Measurements from ENCODE around the gene ZNF444.

ZNF444 gene

GRCh38 chr19:56119582-56119978 lies 21.5 kb upstream of the ZNF444 start:
- Histone ChIP-seq H3K9ac (ENCODE audit: insufficient read length, low read depth) (peak overlapping the region; percentile 83), H3K9me3 (ENCODE audit: insufficient read depth, low read length) (no peaks in the 10 kb centered on the region), H3K4me3 (ENCODE audit: insufficient read length, low read depth) (peak overlapping the region; percentile 75), H3K36me3 (ENCODE audit: insufficient read depth, insufficient read length, low read length) (peaks cover 45% of the 10 kb centered on the region), H3K4me1 (ENCODE audit: insufficient read depth, insufficient read length) (peaks cover 20% of the 10 kb centered on the region), H3K27me3 (ENCODE audit: insufficient read depth, insufficient read length) (no peaks in the 10 kb centered on the region)
- DNase-seq (ENCODE audit: low read depth, low spot score) = no peak
- TF ChIP-seq YY1 (IDR thresholded peaks at IDR 0.05; ENCODE audit: insufficient read depth, insufficient read length) = no peak
- TF ChIP-seq SUZ12 (IDR thresholded peaks at IDR 0.05; ENCODE audit: extremely low read depth, insufficient read depth, insufficient read length) = no peak
- TF ChIP-seq ZNF274 (IDR thresholded peaks at IDR 0.05; ENCODE audit: low read depth, low read length) = no peak

- peak overlapping the region; percentile 75 for H3K4me3 ChIP-seq (ENCODE audit: insufficient read length, low read depth)
Observed at GRCh38 chr19:56120002-56120370, 21.1 kb upstream of the ZNF444 start.

GRCh38 chr19:56120371-56121179 lies 20.5 kb upstream of the ZNF444 start:
- Histone ChIP-seq H3K27me3 (ENCODE audit: insufficient read depth, insufficient read length) (no peaks in the 10 kb centered on the region), H3K9ac (ENCODE audit: insufficient read length, low read depth) (peak overlapping the region; percentile 83), H3K4me3 (ENCODE audit: insufficient read length, low read depth) (peak overlapping the region; percentile 75), H3K9me3 (ENCODE audit: insufficient read depth, low read length) (no peaks in the 10 kb centered on the region), H3K4me1 (ENCODE audit: insufficient read depth, insufficient read length) (peaks cover 16% of the 10 kb centered on the region), H3K36me3 (ENCODE audit: insufficient read depth, insufficient read length, low read length) (peaks cover 38% of the 10 kb centered on the region)
- no peak for TF ChIP-seq SUZ12 (IDR thresholded peaks at IDR 0.05; ENCODE audit: extremely low read depth, insufficient read depth, insufficient read length)
- no peak for TF ChIP-seq ZNF274 (IDR thresholded peaks at IDR 0.05; ENCODE audit: low read depth, low read length)
- TF ChIP-seq YY1 (IDR thresholded peaks at IDR 0.05; ENCODE audit: insufficient read depth, insufficient read length) = no peak
- DNase-seq (ENCODE audit: low read depth, low spot score) = no peak

More at GRCh38 chr19:56120002-56120370, 21.1 kb upstream of the ZNF444 start:
- Histone ChIP-seq H3K27me3 (ENCODE audit: insufficient read depth, insufficient read length) (no peaks in the 10 kb centered on the region), H3K4me1 (ENCODE audit: insufficient read depth, insufficient read length) (peaks cover 17% of the 10 kb centered on the region), H3K36me3 (ENCODE audit: insufficient read depth, insufficient read length, low read length) (peaks cover 41% of the 10 kb centered on the region), H3K9ac (ENCODE audit: insufficient read length, low read depth) (peak overlapping the region; percentile 83), H3K9me3 (ENCODE audit: insufficient read depth, low read length) (no peaks in the 10 kb centered on the region)
- TF ChIP-seq YY1 (IDR thresholded peaks at IDR 0.05; ENCODE audit: insufficient read depth, insufficient read length) (no peak), ZNF274 (IDR thresholded peaks at IDR 0.05; ENCODE audit: low read depth, low read length) (no peak), SUZ12 (IDR thresholded peaks at IDR 0.05; ENCODE audit: extremely low read depth, insufficient read depth, insufficient read length) (no peak)
- DNase-seq (ENCODE audit: low read depth, low spot score) = no peak

GRCh38 chr19:56121180-56122167 lies 19.6 kb upstream of the ZNF444 start, which contains the start of gene ZNF787:
TSS of gene ZNF787 (minus strand) at chr19:56121295. CDS start at chr19:56103217, 18,078 bp downstream.
- Histone ChIP-seq H3K4me3 (ENCODE audit: insufficient read length, low read depth) (peak within 1 kb of the TSS; percentile 75), H3K9me3 (ENCODE audit: insufficient read depth, low read length) (no peaks in the 10 kb centered on the region), H3K9ac (ENCODE audit: insufficient read length, low read depth) (peak within 1 kb of the TSS; percentile 83), H3K4me1 (ENCODE audit: insufficient read depth, insufficient read length) (peaks cover 16% of the 10 kb centered on the region), H3K36me3 (ENCODE audit: insufficient read depth, insufficient read length, low read length) (peaks cover 35% of the 10 kb centered on the region), H3K27me3 (ENCODE audit: insufficient read depth, insufficient read length) (no peaks in the 10 kb centered on the region)
- TF ChIP-seq SUZ12 (IDR thresholded peaks at IDR 0.05; ENCODE audit: extremely low read depth, insufficient read depth, insufficient read length) (no peak), YY1 (IDR thresholded peaks at IDR 0.05; ENCODE audit: insufficient read depth, insufficient read length) (no peak)
- DNase-seq (ENCODE audit: low read depth, low spot score) = peak; percentile 93

GRCh38 chr19:56123266-56123891 lies 17.7 kb upstream of the ZNF444 start:
- Histone ChIP-seq H3K4me3 (ENCODE audit: insufficient read length, low read depth) (no peak overlapping the region), H3K9me3 (ENCODE audit: insufficient read depth, low read length) (no peaks in the 10 kb centered on the region), H3K36me3 (ENCODE audit: insufficient read depth, insufficient read length, low read length) (peaks cover 16% of the 10 kb centered on the region), H3K9ac (ENCODE audit: insufficient read length, low read depth) (no peak overlapping the region), H3K4me1 (ENCODE audit: insufficient read depth, insufficient read length) (peaks cover 8% of the 10 kb centered on the region), H3K27me3 (ENCODE audit: insufficient read depth, insufficient read length) (no peaks in the 10 kb centered on the region)
- no peak for DNase-seq (ENCODE audit: low read depth, low spot score)
- TF ChIP-seq ZNF274 (IDR thresholded peaks at IDR 0.05; ENCODE audit: low read depth, low read length) = no peak
- no peak for TF ChIP-seq YY1 (IDR thresholded peaks at IDR 0.05; ENCODE audit: insufficient read depth, insufficient read length)
- no peak for TF ChIP-seq SUZ12 (IDR thresholded peaks at IDR 0.05; ENCODE audit: extremely low read depth, insufficient read depth, insufficient read length)

- Histone ChIP-seq H3K9ac (ENCODE audit: insufficient read length, low read depth) (no peak overlapping the region), H3K4me1 (ENCODE audit: insufficient read depth, insufficient read length) (peaks cover 2% of the 10 kb centered on the region), H3K36me3 (ENCODE audit: insufficient read depth, insufficient read length, low read length) (peaks cover 5% of the 10 kb centered on the region), H3K9me3 (ENCODE audit: insufficient read depth, low read length) (no peaks in the 10 kb centered on the region), H3K4me3 (ENCODE audit: insufficient read length, low read depth) (no peak overlapping the region), H3K27me3 (ENCODE audit: insufficient read depth, insufficient read length) (no peaks in the 10 kb centered on the region)
- TF ChIP-seq ZNF274 (IDR thresholded peaks at IDR 0.05; ENCODE audit: low read depth, low read length) (no peak), SUZ12 (IDR thresholded peaks at IDR 0.05; ENCODE audit: extremely low read depth, insufficient read depth, insufficient read length) (no peak), YY1 (IDR thresholded peaks at IDR 0.05; ENCODE audit: insufficient read depth, insufficient read length) (no peak)
- no peak for DNase-seq (ENCODE audit: low read depth, low spot score)
Observed at GRCh38 chr19:56124578-56124977, 16.5 kb upstream of the ZNF444 start.
